NCI-H128 (cell line): ENCODE data around the gene COL1A1.

Experiments used
- DNase-seq: peaks from one replicate; lab custom pipeline; 2025; ENCODE audit not compliant: unreplicated experiment; lab: John Stamatoyannopoulos, UW

COL1A1 gene

DNA sequence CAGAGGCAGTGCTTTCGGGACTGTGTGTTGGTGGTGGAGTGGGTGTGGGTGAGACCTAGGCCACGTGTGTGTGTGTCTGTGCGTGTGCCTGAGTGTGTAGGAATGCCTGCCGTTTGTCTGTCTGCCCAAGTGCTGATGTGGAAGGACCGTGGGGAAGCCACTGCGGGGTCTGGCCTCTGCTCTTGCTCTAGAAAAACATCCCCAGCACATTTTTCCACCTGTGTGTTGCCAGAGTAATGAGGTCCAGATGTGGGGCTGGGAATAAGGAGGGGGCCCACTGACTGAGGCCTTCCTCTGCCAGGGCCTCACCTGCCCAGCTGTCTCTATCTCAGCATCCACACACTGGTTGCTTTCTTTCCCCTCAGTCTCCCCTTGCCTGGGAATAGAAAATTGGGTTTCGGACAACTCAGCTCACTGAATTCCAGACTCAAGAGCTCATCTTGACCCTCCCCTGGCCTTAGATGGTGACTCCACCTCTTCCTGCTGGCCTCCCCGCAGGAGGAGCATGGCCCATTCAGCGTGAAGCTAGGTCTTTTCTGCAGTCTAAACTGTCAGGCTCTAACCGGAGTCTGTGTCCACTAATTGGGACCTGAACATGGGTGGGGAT is 28.0 kb downstream of the COL1A1 start:
- no peak for DNase-seq

DNA sequence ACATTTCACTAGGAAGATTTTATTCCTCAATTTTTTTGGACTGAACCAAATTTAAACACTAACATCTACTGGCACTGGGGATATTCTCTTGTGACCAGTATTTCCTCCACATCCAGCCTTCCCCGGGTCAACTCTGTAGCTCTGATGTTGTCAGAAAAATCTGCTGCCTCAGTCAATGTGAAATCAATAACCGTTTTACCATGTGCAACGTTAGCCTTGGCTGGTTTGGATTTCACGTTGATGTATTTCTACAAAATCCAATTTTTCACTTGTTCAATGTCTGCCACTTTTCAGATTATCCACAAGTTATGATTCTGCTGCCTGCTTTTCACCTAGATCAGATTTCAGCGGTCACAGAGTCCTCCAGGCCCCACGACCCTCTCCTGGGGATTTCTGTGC is 28.5 kb downstream of the COL1A1 start:
- no peak for DNase-seq

DNA sequence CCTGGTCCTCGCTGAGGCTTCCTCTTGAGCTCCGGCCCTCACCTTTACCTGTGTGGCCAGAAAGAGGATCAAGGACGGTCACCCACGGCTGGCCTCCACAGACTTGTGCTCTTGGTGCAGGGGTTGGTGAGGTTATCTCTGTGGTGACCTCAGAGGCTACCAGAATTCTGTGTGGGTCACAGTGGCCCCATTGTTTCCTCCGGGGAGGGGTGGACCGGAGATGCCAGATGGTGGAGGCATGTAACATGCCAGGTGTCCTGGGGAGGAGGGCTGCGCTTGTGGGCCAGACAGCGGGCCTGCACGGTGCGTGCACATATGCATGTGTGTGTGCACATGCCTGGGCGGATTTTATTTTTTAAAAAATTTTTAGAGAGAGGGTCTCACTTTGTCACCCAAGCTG is 29.3 kb downstream of the COL1A1 start:
- no peak for DNase-seq

DNA sequence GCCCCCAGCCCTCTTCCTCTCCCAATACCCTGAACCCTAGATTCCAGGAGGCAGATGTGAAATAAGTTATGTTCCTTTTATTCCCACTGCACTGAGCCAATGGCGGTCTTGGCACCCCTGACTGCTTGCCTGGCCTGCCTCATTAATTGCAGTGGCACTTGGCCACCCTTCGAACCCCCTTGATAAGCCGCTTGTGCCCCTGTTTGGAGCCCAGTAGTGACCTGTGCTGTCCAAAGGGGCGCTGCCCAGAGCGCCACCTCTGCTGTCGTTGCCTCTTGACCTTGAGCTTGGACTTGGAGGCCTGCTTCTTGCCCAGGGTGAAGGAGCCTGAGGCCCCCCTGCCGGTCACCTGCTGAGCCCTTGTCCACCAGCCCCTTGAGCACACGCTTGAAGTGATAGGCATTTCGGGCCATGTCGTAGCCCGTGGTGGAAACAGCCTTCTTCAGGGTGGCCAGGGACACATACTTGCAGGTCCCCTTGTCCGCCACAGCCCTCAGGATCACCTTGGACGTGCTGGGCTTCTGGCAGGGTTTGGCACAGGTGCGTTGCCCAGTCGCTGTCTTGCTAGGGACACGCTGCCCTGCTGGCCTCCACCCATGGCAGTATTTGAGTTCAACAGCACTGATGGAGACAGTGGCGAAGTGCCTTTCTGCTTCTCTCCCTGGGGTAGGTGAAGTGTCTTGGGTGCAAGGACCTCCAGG is 29.9 kb downstream of the COL1A1 start:
- DNase-seq: no peak

DNA sequence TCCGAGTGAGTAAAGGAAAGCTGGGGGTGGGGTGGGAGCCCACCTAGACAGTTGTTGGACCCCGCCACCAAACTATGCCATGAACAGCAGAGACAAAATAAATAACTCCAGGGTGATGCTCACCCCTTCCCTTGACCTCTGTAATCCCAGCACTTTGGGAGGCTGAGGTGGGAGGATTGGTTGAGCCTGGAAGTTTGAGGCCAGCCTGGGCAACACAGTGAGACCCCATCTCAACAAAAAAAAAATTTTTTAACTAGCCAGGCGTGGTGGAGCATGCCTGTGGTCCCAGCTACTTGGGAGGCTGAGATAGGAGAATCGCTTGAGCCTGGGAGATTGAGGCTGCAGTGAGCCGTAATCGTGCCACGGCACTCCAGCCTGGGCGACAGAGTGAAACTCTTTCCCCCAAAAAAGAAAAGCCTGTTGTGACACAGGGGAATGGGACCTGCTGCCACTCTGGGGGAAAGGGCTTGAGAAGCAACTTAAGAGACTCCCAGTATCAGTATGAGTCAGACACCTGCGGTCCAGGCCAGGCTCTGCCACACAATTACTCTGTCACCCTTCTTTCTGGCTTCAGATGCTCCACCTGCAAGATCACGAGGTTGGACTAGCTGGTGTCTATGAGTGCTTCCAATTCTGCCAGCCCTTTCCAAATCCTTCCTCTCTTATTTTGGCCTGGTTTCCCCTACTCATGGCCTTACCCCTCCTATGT is 30.6 kb downstream of the COL1A1 start:
- no peak for DNase-seq

DNA sequence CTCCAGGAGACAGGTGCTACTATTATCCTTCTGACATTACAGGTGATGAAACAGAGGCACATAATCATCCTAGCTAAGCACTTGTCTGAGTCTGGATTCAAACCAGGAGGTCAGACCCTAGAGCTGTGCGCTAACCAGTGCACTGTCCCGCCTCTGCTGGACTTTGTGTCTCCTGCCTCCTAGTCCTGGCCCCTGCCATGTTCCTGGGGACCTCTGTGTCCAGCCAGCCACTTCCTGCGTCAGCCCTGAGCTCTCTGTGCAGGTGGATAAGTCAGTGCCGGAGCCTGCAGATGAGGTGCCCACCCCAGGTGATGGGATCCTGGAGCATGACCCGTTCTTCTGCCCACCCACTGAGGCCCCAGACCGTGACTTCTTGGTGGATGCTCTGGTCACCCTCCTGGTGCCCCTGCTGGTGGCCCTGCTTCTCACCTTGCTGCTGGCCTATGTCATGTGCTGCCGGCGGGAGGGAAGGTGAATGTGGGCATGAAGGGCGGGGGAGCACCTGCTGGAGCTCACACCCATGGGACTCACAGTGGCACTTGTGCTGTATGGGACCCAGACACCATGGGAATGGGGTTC is 31.5 kb downstream of the COL1A1 start:
- no peak for DNase-seq

DNA sequence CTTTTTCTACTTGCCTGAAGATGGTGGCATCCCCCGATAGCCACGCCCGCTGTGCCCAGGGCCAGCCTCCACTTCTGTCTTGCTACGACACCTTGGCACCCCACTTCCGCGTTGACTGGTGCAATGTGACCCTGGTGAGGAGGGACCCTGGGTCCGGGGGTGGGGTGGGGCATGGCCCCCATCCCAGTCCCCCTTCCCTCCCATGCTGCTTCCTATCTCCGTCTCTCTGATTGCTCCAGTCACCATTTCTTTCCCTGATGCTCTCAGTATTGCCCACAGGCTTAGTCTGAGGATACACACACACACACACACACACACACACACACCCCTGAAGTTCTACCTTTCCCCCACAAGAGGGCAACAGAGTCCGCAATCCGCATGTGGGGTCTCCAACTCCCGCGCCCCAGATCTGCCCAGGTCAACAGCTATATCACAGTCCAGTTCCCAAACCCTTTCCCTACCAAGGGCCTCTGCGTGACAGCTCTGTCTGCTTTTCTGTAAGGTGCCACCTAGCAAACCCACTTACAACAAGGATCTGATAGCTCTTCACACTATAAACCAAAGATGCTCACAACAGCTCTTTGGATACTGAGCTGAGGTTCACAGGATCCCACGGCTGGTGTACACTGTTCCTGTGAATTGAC is 32.2 kb downstream of the COL1A1 start:
- DNase-seq: no peak

DNA sequence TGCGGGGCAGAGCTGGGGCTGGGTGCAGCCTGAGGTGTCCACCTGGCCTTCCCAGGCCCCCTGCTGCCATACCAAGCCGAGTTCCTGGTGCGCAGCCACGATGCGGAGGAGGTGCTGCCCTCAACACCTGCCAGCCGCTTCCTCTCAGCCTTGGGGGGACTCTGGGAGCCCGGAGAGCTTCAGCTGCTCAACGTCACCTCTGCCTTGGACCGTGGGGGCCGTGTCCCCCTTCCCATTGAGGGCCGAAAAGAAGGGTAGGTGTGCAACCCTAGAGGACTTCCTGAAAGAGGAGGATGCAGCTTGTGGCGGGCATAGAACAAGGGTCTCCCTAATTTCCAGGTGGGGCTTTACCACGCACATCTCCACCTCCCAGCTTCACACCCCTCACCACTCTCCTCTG is 33.1 kb downstream of the COL1A1 start:
- DNase-seq: no peak

DNA sequence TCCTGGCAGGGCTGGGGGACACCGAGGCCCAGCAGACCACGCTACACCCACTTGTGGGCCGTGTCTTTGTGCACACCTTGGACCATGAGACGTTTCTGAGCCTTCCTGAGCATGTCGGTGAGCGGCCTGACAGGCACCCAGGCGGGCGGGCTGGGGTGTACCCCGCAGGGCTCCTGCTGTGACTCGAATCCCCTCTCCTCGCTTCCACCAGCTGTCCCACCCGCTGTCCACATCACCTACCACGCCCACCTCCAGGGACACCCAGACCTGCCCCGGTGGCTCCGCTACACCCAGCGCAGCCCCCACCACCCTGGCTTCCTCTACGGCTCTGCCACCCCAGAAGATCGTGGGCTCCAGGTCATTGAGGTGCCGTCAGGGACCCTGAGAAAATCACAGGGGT is 34.1 kb downstream of the COL1A1 start:
- DNase-seq: no peak

DNA sequence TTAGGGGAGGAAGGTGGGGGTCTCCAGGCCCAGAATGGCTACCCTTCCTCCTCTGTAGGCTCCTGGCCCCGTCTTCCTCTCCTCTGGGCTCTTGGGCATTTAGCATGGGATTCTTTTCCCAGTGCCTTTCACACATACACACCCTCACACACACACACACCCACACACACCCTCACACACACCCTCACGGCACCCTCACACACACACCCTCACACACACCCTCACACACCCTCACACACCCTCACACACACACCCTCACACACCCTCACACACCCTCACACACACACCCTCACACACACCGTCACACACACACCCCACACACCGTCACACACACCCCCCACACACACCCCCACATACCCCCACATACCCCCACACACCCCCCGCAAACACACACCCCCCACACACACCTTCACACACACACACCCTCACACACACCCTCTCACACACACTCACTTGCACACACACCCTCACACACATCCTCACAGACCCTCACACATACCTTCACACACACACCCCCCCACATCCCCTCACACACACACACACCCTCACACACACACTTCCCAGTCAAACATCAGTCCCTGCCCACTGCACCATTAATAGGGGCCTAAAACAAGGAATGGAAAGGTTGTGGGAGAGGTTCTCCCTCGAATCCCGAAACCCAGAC is 34.8 kb downstream of the COL1A1 start:
- no peak for DNase-seq

DNA sequence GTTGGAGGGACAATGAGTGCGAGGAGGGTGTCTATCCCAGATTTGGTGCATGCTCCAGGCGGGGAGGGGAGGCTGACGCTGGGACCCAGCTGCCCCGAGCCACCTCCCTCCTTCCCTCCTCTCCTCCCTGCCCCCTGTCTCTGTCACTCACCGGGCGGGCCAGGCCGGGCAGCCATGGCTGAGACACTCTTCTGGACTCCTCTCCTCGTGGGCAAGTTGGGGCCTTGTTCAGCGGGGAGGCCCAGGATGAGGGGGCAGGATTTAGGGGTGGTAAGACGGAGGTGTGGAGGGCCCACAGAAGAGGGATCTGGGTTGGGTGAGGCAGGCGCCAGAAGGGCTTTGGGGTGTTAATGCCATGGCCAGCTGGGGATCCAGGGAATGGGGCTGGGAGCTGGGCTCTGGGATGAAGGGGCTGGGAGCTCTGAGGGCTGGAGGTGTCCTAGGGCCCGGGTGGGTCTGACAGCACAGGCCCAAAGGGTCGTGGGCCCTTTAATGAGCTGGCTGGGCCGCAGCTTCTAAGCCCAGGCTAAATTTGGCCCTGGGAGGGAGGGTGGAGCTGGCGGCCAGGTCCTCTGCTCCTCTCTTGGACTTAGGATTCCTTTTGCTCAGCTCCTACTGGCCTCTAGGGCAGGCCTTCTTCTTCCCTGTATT is 35.4 kb downstream of the COL1A1 start, which contains the start of gene SGCA:
TSS of gene SGCA (plus strand) at position 139 of the 651 bp plus-strand sequence. CDS start at position 175, 36 bp downstream.
- no peak for DNase-seq

DNA sequence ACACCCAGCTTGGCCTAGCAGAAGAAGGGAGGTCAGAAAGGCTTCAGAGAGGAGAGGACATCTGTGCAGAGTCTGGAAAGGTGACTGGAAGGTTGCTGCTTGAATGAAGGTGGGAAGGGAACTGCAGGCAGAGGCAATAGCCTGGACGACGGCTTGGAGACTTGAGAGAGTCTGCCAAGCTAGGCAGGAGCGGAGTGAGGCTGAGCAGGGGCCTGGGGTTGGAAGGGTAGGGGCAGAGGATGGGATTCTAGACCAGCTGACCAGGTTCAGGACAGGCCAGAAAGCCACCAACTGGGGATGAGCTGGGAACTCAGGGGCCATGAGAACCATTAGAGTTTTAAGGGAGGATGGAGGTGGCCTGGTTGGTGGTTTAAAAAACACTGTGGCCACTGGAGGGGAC is 36.0 kb downstream of the COL1A1 start:
- no peak for DNase-seq

DNA sequence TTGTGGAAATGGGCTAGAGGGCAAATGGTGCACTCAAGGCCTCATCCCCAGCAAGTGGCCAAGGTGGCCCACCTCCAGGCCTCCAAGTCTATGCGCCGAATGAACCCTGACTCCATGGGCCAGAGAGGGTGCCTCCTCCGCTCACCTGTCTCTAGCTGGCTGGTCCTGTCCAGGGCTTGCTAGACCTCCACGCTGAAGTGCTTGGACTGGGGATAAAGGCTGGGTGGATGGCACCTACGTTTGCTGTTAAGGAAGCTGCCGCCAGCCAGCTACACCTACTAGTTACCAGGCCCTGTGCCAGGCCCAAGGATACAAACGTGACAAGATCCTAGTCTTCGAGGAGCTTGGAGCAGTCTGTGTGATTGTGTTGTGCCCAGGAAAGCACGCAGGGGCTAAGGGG is 36.4 kb downstream of the COL1A1 start:
- DNase-seq: no peak

DNA sequence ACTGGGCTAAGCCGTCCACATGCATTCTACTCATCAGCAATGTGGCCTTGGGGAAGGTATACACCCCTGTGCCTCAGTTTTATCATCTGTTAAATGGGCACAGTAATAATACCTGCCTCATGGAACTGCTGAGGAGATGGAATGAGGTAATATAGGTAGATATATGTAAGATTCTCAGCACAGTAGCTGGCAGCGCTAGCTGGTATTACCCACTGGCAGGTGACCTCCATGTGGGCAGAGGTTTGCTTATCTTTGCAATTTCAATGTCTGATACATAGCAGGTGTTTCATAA is 36.8 kb downstream of the COL1A1 start:
- no peak for DNase-seq

DNA sequence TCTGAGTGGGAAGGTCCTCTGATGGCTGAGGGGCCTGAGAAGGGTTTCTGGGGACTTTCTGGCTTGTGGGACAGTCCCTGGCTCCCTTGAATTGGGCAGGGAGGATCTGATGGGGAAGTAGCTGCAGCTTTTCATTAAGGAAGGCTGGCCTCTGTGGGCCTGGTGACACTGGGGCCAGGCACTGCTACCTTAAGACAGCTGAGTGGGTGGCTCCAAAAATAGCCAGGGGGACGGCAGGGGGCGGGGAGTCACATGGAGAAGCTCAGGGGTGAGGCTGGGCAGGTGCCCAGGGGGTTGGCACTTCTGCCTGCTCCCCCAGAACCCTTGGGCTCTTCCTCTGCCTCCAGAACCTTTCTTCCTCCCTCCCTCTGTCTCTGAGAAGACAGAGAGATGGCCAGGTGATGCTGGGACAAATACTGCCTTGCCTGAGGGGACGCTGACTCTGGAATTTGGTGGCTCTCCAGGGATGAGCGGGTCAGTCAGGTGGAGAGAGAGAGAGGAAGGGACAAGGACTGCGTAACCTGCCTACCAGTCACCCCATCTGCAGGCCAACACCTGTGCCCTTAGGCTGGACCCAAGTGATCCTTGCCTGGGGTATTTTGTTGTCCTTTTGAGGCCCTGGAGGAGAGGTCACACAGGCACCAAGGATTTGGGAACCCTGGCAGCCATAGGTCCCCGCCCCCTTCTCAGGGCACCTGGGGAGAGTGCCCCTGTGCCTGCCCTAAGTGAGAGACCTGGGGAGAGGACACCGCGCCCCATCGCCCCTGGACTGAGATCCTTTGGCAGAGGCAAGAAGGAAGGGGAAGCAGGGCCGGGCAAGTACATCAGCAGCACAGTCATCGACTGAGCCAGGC is 37.4 kb downstream of the COL1A1 start:
- no peak for DNase-seq

DNA sequence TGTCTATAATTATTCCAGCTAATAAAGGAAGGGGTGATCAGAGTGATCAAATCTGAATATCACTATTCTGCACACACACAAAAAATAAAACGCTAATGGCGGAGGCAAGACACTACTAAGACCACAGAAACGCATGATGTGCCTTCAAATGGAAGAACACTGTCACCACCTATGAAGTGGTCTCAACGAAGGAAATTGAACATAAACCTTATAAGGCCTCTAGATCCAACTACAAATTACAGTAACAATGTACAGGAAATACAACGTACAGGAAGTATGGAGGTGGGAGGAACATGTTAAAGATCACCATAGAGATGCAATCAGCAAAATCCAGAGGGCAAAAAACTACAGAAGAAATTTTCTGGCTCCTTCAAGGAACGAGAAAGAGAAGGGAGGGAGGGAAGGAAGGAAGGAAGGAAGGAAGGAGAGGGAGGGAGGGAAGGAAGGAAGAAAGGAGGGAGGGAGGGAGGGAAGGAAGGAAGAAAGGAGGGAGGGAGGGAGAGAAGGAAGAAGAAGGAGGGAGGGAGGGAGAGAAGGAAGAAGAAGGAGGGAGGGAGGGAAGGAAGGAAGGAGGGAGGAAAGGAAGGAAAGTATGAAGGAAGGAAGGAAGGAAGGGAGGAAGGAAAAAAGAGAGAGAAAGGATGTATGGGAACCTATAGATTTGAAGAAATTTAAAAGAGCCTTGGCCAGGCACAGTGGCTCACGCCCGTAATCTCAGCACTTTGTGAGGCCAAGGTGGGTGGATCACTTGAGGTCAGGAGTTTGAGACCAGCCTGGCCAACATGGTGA is 38.8 kb downstream of the COL1A1 start:
- no peak for DNase-seq

DNA sequence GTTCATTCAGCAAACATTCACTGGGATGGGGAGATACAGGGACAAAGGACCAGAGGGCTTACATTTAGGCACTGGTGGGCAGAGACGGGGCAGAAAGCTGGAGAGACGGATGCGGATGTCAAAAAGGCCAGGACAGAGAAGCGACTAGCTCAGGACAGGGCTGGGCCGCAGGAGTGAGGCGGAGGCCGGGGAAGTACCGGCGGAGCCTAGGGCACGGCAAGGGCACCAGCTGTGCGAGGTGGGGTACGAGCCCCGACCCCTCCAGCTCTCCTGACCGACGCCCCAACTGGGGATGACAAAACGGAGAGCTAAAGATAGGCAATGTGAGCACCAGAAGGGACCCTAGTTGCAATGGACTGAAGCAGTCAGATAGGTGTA is 39.5 kb downstream of the COL1A1 start:
- no peak for DNase-seq

DNA sequence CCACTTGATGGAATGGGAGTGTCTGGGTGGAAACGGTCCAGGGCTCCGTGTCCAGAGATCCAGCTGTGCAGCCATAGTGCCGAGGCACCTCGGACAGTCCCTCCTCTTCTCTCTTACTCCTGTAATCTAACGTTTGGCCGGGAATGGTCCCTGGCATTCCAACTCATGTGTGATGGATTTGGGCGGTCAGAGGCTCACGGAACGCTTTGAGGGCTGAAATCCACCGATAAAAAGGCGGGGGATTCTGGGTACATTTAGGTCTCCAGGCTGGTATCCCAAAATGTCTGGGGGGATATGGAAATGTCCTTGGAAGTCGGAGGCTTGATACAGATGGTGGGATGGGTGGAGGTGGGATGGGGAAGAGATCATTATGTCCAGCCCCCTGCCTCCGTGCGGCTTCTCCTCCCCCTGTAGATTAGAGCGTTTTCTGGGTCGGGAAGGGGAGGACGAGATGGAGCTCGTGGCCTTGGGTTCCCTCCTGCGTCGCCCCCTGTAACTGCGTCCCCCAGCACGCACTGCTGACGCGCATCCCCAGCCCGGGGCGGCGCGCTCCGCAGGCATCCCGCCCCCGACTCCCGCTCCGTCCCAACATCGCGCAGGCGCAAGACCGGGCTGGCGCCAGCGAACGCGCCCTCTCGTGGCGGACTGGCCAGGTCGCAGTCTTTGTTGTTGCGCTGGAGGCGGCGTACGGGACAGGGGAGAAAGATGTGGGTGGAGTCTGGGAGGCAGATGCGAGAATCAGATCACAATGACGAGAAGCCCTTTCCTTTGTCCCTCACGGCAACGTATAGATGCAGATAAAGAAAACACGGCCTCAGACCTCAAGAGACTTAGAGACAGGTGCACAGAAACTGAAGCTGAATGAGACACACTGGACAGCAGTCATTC is 40.2 kb downstream of the COL1A1 start:
- DNase-seq: peak; percentile 72
